NOMO-1 (cell line): ENCODE results near the gene TMEM109.

Source experiments
- DNase-seq, 2 experiments: peaks; one replicate each; lab custom pipeline; 2025; ENCODE audit not compliant: unreplicated experiment in 2 of 2; lab: John Stamatoyannopoulos, UW

Gene TMEM109

DNA sequence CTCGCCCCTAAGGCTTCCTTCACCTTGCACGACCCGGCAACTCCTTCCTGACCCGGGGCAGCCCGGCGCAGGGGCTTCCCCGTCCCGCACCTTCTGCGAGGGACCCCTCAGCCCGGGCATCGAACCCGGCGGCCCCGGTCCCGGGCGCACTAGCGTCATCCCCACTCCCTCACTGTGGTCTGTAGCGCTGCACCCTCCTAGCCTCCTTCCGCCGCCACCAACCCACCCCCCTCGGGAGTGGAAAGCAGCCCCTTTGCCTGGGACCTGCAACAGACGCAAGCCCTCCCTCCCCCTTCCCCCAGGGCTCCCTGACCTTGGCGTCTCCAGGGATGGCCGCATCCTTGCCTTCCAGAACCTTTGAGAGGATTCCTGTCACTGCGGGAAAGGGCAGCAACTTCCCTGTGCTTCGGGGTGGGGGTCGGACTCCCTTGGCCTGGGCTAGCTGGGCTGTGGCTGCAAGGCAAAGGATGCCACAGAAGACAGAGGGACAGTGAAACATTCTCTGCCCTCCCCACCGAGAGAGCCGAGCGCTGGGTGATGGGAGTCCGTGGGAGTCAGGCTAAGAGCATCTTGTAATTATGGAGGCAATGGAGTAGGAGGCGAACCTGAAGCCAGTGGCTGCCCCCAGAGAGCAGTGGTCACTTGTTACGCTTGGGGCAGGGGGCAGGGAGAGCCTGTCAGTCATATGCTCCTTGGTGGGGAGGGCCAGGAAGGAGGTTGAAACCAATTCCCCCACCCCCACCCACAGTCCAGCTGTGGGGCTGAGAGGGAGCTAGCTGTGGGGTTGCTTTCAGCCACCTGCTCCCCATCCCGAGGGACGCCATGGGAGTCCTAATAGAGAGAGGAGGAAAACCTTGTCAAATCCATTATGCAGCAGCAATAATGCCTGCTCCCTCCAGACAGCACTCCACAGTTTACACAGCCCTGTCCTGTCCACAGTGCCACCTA lies 11.2 kb downstream of the TMEM109 start:
- DNase-seq = no peak

DNA sequence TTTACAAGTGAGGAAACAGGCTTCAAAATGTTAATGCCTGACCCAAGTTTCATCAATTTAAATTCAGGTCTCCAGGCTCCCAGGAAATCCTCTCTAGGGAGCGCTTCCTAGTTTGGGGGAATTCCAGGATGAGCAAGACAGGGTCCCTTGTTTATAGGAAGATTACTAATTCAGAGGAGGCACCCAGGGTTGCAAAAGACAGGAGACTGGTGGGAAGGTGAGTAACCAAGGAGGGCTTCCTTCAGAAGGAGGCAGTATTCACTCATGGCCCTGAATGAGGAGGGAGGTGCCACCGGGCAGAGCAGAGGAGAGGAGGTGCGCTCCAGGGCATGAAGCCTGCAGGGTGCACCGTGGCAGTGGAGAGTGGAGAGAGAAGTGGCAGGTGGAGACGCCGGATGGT lies 11.9 kb downstream of the TMEM109 start:
- DNase-seq = no peak

DNA sequence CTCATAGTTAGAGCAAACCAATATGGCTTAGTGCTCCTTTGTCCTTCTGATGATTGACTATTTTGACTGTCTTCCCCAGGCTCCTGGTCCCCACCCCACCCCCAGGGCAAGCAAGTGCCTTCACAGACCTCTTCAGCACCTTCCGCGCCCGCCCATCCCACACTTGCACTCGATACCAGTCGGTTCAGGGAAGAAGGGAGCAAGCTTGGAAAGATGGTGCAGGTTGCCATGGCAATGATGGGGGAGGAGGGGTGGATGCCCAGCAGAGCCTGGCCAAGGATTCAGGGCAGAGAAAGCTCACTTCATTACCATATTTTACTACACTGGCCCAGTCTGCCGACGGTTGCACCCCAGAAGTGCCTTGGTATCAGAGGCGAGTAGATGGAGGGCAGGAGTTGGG lies 12.5 kb downstream of the TMEM109 start:
- no peak for DNase-seq

DNA sequence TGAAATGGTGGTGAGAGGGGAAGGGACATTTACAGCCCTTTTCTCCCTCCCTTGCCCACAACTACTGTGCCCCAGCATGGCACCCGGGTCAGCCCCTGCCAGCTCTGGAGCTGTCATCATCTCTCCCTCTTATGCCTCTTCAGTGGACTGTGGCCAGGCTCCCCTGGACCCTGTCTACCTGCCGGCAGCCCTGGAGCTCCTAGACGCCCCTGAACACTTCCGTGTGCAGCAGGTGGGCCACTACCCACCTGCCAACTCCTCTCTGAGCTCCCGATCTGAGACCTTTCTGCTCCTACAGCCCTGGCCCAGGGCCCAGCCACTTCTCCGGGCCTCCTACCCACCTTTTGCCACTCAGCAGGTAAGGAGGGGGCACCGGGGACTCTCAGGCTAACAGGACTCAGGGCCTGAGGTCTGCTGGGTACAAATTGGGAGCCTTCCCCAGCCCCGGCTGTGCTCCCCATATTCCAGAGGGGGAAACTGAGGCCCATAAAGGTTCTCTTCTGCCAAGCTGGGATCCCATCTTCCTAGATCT lies 13.2 kb downstream of the TMEM109 start:
- no peak for DNase-seq

DNA sequence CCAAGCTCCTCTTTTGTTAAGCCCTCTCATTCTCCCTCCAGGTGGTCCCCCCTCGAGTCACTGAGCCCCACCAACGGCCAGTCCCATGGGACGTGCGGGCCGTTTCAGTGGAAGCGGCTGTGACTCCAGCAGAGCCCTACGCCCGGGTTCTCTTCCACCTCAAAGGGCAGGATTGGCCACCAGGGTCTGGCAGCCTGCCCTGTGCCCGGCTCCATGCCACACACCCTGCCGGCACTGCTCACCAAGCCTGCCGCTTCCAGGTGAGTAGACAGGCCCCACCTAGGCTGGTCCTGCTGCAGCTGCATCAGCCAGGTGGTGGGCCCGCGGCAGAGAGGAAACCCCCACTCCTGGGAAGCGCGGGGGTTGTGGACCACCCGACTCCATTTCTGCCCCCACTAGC lies 13.6 kb downstream of the TMEM109 start:
- DNase-seq = no peak

DNA sequence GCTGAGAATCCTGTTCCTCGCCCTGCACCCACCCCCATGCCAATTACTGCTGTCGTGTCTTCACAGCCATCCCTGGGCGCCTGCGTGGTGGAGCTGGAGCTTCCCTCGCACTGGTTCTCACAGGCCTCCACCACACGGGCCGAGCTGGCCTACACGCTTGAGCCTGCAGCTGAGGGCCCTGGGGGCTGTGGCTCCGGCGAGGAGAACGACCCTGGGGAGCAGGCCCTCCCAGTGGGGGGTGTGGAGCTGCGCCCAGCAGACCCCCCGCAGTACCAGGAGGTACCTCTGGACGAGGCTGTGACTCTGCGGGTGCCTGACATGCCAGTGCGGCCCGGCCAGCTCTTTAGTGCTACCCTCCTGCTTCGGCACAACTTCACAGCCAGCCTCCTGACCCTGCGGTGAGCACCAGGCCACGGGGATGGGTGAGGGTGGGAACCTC lies 14.6 kb downstream of the TMEM109 start:
- no peak for DNase-seq

DNA sequence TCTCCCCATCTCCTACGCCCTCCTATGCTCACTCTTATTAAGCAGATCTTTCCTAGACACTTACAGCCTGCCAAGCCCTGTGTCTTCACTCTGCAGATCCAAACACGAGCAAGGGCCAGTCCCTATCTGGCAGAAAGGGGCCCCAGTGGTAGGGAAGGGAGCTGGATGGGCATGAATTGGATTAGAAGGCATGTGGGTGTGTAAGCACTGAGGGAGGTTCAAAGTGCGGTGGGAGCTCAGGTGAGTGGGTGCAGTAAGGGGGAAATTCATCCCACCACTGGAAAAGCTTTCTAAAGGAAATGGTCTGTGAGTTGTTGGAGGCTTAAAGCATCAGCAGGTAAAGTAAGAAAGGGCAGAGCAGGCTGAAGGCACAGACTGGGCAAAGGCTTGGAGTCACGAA lies 15.8 kb downstream of the TMEM109 start:
- no peak for DNase-seq

DNA sequence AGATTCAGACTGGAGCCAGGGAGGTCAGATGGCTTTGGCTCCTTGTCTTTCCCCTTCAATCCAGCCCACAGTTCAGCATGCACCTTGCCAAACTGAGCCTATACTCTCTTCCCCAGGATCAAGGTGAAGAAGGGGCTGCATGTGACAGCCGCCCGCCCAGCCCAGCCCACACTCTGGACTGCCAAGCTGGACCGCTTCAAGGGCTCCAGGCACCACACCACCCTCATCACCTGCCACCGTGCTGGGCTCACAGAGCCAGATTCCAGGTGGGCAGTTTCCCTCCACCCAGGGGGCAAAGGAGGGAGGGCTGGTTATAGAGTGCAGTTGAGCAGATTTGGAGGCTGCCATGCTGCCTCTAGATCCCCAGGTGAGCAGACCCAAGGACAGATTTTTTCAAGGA lies 16.4 kb downstream of the TMEM109 start:
- DNase-seq = no peak

DNA sequence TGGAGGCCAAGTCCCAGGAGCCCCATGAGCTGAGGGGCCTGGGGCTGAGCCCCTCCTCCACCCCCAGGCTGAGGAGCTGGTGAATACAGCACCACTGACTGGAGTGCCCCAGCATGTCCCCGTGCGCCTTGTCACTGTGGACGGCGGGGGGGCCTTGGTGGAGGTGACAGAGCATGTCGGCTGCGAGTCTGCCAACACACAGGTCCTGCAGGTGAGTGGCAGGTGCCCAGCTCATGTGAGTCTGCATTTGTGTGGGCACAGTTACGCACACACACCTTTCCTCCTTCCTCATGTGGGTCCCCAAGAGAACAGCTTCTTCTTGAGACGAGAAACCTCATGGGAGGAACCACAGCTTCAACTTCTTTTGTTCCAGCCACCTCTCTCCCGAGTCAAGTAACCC lies 18.0 kb downstream of the TMEM109 start:
- DNase-seq = no peak

DNA sequence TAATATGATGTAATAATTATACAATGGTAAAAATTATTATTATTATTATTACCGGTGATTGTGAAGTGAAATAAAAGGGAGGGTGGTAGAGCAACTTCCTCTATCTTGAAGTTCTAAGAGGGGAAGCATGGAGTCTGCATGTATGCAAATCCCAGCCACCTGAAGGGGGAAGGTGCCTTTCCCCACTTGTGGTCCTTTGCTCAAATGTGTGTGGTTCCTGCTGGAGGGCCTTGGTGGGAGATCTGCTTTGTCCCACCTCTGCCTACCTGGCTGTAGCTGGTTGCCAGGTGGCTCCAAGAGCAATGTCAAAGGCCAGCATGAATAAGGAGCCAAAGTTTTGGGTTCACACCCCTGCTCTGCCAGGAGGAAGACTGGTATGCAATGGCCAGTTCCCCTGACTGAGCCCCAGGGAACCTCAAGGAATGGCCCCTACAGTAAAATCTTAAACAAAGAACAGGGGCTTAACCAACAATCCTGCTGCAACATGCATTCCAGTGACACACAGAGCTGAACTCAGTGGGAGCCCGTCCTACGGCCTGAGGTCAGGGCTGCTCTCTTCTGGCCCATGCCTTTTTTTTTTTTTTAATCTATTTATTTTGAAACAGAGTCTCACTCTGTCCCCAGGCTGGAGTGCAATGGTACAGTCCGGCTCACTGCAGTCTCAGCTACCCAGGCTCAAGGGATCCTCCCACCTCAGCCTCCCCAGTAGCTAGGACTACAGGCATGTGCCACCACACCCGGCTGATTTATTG lies 18.8 kb downstream of the TMEM109 start:
- peak in 1 of 2 experiments; percentile 6 for DNase-seq

DNA sequence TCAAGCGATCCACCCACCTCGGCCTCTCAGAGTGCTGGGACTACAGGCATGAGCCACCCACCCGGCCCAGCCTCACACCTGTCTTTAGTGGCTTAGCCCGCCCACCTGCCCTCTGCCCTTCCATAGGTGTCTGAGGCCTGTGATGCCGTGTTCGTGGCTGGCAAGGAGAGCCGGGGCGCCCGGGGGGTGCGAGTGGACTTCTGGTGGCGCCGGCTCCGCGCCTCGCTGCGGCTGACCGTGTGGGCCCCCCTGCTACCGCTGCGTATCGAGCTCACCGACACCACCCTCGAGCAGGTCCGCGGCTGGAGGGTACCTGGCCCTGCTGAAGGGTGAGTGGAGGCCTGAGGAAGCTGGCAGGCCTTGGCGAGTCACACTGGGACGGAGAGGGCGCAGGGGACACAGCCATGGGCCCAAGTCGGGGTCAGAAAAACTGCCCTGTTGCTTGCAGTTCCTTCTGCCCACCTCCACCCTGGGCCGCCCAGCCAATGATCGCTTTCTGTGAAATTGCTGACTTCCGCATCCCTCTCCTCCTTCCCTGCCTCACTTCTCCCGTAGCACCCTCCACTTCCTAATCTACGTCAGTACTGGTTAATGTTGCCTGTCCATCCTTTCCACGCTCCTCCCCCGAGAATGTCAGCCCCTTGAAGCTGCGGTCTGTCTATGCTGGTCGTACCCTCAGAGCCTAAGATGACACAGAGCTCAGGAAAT lies 19.6 kb downstream of the TMEM109 start:
- DNase-seq = no peak

DNA sequence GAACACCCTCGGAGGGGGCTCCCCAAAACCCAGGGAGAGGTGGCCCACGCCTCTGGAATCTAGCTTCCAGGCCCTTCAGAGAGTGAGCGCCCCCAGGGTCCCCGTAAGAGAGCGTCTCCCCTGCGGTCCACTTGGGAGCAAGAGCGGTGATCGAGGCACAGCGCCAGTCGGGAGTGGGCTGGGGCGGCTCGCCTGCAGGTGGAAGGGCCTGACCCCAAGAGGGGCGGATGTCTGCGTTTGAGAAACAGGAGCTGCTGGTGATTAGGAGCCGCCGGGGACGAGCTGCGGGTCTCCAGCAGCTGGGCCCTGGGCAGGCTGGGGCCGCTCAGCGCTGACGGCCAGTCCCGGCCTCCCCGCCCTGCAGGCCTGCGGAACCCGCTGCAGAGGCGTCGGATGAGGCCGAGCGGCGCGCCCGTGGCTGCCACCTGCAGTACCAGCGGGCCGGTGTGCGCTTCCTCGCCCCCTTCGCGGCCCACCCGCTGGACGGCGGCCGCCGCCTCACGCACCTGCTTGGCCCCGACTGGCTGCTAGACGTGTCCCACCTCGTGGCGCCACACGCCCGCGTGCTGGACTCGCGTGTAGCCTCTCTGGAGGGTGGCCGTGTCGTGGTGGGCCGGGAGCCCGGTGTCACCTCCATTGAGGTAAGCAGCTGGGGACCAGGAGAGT lies 20.3 kb downstream of the TMEM109 start:
- DNase-seq = no peak

DNA sequence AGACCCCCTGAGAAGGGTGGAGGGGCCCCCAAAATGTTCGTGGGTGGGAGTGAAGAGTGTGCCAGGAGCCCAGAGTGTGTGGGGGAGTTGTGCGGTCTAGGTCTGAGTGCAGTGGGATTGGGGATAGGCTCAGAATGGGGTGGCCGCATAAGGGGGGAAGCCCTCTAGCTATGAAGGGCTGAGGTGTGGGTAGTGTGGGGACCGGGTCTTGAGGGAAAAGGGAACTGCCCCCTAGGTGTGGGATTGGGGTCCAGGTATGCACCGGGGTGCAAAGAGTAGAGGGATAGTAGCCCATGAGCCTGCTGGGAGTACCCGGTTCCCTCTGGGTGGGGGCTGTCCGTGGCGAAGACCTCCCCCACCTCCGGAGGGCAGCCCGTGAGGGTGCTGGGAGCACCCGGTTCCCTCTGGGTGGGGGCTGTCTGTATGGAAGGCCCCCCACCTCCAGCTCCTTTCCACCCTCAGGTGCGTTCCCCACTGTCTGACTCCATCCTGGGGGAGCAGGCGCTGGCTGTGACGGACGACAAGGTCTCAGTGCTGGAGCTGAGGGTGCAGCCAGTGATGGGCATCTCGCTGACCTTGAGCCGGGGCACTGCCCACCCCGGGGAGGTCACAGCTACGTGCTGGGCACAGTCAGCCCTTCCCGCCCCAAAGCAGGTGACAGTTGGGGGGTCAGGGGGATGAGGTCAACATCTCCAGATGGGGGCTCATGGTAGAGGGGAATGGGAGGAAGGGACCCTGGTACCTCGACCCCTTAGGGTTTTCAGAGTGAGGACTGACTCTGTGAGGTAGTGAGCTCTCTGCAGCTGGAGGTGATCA lies 21.0 kb downstream of the TMEM109 start:
- DNase-seq = no peak

DNA sequence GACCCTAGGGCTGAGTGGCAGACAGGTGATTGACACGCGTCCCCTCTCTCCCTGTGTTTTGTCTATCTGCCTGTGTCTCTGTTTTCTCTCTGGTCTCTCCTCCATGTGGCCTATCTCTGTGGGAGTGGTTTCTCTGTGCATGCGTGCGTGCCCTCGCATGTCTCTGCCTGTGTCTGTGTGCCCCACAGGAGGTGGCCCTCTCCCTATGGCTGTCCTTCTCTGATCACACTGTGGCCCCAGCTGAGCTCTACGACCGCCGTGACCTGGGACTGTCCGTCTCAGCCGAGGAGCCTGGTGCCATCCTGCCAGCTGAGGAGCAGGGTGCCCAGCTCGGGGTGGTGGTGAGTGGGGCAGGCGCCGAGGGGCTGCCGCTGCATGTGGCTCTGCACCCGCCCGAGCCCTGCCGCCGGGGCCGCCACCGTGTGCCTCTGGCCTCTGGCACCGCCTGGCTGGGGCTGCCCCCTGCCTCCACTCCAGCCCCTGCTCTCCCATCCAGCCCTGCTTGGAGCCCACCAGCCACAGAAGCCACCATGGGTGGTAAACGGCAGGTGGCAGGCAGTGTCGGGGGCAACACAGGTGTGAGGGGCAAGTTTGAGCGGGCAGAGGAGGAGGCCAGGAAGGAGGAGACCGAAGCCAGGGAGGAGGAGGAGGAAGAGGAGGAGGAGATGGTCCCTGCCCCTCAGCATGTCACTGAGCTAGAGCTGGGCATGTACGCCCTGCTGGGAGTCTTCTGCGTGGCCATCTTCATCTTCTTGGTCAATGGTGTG lies 21.9 kb downstream of the TMEM109 start:
- DNase-seq = no peak

DNA sequence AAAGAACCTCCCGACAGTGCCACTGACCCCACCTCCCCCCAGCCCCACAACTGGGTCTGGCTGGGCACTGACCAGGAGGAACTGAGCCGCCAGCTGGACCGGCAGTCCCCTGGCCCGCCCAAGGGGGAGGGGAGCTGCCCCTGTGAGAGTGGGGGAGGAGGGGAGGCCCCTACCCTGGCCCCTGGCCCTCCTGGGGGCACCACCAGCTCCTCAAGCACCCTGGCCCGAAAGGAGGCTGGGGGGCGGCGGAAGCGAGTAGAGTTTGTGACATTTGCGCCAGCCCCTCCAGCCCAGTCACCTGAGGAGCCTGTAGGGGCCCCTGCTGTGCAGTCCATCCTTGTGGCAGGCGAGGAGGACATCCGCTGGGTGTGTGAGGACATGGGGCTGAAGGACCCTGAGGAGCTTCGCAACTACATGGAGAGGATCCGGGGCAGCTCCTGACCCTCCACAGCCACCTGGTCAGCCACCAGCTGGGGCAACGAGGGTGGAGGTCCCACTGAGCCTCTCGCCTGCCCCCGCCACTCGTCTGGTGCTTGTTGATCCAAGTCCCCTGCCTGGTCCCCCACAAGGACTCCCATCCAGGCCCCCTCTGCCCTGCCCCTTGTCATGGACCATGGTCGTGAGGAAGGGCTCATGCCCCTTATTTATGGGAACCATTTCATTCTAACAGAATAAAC lies 22.6 kb downstream of the TMEM109 start:
- DNase-seq = no peak

DNA sequence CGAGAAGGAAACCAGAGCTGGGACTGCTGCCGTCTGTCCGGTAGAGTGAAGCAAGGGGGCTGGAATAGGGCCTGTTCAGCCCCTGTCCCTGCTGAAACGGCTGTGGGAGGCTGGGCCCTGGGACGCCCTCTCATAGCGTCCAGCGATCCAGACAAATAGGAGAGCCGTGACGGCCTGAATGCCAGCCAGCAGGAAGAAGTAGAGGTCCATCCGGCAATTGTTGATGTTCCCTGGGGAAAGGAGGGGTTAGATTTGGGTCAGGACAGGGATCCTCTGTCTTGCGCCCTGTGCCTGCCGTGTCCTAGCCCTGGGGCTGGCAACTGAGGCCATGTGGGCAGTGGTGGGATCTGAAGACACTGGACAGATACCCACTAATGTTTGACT lies 23.2 kb downstream of the TMEM109 start:
- DNase-seq = no peak

DNA sequence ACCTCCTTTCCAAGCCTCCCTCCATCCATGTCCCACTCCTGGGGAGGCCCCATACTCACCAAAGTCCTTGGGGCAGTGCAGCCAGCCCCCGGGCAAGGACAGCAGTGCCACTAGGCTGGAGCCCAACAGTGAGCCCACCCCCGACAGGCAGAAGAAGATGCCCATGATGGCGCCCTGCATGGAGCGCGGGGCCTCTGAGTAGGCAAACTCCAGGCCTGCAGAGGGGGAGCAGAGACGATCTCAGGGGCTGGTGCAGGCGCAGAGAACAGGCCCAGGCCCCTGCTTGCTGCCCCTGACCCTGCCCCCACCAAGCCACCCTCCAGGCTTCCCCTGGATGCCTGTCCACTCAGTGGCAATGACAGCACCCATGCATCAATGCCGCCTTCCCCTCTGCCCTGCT lies 23.9 kb downstream of the TMEM109 start:
- DNase-seq = no peak

DNA sequence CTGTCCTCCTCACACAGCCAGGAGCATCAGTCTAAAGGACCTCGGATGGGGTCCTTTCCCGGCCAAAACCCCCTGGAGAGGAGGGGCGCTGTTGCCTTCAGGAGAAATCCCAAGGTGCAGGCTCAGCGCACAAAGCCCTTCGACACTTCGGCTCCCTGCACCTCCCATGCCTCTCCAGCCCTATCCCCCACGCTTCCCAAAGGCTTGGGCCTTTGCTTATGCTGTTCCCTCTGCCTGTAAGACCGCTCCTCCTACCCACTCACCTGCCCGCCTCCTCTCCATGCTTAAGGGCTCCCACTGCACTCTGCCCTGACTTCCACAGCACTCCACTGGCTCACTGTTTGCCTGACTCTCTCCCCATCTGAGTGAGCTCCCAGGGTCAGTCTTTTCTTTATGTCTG lies 24.5 kb downstream of the TMEM109 start:
- DNase-seq = no peak
